Measurements from ENCODE around the gene IFNGR1. TPM values are rescaled to one million over a fixed set of nuclear protein-coding genes. Genes with fewer than 3 reads are reported as not detected.

The IFNGR1 gene
- total and polyA plus RNA-seq, 4 donors, result 60.4 to 136 (median 92.4) TPM

DNA sequence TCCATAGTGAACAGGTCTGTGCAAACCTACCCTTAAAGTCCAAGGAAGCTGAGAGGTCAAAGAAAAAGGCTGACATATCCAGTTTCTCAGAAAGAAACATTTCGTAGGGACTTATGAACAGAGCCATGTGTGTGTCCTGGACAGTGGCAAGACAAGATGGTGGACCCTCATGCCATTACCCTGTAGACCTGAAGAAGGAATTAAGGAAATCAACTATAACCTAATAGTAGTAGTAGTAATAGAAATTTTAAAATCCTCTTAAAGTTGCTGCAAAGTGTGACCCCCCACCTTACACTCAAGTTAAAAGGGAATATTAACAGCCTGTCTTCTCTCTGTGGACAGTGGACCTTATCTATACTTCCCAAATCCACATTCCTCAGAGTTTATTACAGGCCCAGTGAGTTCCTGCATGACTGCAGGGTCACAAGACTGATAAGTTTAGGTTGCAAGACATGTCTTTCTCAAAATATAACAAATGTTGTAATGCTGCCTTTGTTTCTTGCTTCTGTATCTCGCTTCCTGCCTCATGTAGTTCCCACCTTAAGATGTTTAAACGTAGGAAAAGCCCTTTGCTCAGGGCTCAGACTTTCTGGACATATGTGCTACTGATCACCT is 56.4 kb downstream of the IFNGR1 start:
- H3K4me3 ChIP-seq (ENCODE audit: low read depth, low read length), result no peak overlapping the region
- H3K36me3 ChIP-seq (ENCODE audit: control insufficient read depth, insufficient read depth, low read length), result no peaks in the 10 kb centered on the region
- no peaks in the 10 kb centered on the region for H3K4me1 ChIP-seq (ENCODE audit: control insufficient read depth, insufficient read depth, low read length)
- no peaks in the 10 kb centered on the region for H3K27me3 ChIP-seq (ENCODE audit: control insufficient read depth, insufficient read depth, low read length)
- no peaks in the 10 kb centered on the region for H3K9me3 ChIP-seq (ENCODE audit: control insufficient read depth, insufficient read depth, low read length)
- DNase-seq (ENCODE audit: low read depth in 4 of 6, low spot score in 6 of 6), result no peak
- 93% methylated on average over 2 of the region's 3 CpGs for WGBS (ENCODE audit: insufficient coverage)
- no peak overlapping the region for H3K27ac ChIP-seq (ENCODE audit: low read depth, low read length)

DNA sequence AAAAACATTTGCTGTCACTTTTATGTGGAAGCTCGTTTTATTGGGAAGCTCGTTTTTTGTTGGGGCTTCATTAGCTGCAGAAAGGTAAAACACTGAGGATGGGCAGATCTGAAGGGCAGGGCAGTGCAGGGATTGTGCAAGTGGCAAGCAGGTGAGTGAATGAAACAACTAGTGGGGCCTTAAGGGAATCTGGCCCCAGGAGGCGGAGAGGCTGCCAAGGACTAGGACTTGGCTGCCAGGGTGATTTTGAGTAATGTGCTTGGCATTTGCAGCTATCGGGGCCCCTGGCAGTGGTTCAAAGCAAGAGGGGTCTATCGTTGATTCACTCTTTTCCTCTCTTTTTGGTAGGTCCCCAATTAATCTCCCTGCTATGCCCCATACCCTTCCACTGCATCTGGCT is 57.2 kb downstream of the IFNGR1 start:
- WGBS (ENCODE audit: insufficient coverage), result 80% methylated on average over 5 of the region's 5 CpGs
- Histone ChIP-seq H3K9me3 (ENCODE audit: control insufficient read depth, insufficient read depth, low read length) (no peaks in the 10 kb centered on the region), H3K27ac (ENCODE audit: low read depth, low read length) (no peak overlapping the region), H3K4me3 (ENCODE audit: low read depth, low read length) (no peak overlapping the region), H3K27me3 (ENCODE audit: control insufficient read depth, insufficient read depth, low read length) (no peaks in the 10 kb centered on the region), H3K36me3 (ENCODE audit: control insufficient read depth, insufficient read depth, low read length) (no peaks in the 10 kb centered on the region), H3K4me1 (ENCODE audit: control insufficient read depth, insufficient read depth, low read length) (no peaks in the 10 kb centered on the region)
- no peak for DNase-seq (ENCODE audit: low read depth in 4 of 6, low spot score in 6 of 6)

DNA sequence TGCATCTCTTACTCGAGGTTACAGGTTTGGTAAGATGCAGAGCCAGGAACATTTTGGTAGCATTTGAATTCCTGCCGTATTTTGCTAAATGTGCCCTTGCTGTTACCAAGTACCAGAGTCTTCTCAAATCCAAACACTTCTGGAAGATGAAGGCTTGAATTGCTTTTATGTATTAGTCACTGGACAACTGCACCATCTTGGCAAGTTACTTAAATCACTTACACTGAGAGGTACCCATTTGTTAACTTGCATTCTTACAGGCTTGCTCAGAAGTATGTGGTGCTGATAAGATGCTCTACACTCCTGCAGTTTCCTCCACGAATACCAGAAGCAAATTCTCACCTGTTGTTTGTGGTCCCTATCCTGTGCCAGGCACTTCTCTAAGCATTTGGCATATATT is 58.4 kb downstream of the IFNGR1 start:
- no peak overlapping the region for H3K27ac ChIP-seq (ENCODE audit: low read depth, low read length)
- H3K27me3 ChIP-seq (ENCODE audit: control insufficient read depth, insufficient read depth, low read length), result no peaks in the 10 kb centered on the region
- 100% methylated on average over 1 of the region's 3 CpGs for WGBS (ENCODE audit: insufficient coverage)
- H3K4me3 ChIP-seq (ENCODE audit: low read depth, low read length), result no peak overlapping the region
- H3K9me3 ChIP-seq (ENCODE audit: control insufficient read depth, insufficient read depth, low read length), result no peaks in the 10 kb centered on the region
- no peaks in the 10 kb centered on the region for H3K4me1 ChIP-seq (ENCODE audit: control insufficient read depth, insufficient read depth, low read length)
- no peak for DNase-seq (ENCODE audit: low read depth in 4 of 6, low spot score in 6 of 6)
- no peaks in the 10 kb centered on the region for H3K36me3 ChIP-seq (ENCODE audit: control insufficient read depth, insufficient read depth, low read length)

DNA sequence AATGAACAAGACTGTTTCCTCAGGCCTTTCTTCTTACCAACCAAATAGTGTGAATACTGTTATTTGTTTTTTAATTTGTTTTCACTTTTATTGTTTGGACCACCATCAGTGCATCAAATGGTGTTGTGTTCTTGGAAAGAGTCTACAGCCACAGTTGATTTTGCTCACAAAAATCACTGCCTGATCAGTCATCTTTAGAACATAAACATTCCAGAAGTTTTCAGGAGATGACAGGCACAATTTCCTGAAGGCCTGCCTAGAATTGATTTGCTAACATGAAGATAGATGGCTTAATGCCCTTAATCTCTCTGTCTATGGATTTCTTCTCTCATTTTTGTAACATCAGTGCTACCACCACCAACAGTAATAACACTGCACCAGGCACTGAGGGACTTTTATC is 59.3 kb downstream of the IFNGR1 start:
- Histone ChIP-seq H3K27ac (ENCODE audit: low read depth, low read length) (no peak overlapping the region), H3K9me3 (ENCODE audit: control insufficient read depth, insufficient read depth, low read length) (no peaks in the 10 kb centered on the region), H3K4me3 (ENCODE audit: low read depth, low read length) (no peak overlapping the region), H3K36me3 (ENCODE audit: control insufficient read depth, insufficient read depth, low read length) (no peaks in the 10 kb centered on the region), H3K27me3 (ENCODE audit: control insufficient read depth, insufficient read depth, low read length) (no peaks in the 10 kb centered on the region), H3K4me1 (ENCODE audit: control insufficient read depth, insufficient read depth, low read length) (no peaks in the 10 kb centered on the region)
- DNase-seq (ENCODE audit: low read depth in 4 of 6, low spot score in 6 of 6), result no peak

DNA sequence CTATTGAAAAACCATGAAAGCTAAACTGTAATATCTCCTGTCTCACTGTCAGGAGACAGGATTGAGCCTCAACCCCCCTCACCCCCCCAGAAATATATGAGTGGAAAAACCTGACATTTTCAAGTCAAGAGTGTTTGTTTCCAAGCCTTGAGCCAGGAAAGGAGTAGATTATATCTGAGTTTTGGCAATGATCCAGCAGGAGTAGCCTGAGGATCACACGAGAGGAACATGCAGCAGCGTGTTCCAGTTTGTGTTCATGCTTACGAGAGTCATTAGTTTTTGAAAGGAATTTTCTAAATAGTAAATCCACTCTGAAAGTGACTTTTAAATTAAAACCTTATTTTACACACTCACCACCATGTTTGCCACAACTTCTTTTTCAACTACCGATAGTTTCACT is 61.6 kb downstream of the IFNGR1 start:
- Histone ChIP-seq H3K4me1 (ENCODE audit: control insufficient read depth, insufficient read depth, low read length) (no peaks in the 10 kb centered on the region), H3K4me3 (ENCODE audit: low read depth, low read length) (no peak overlapping the region), H3K27ac (ENCODE audit: low read depth, low read length) (no peak overlapping the region), H3K27me3 (ENCODE audit: control insufficient read depth, insufficient read depth, low read length) (no peaks in the 10 kb centered on the region), H3K9me3 (ENCODE audit: control insufficient read depth, insufficient read depth, low read length) (peaks cover 1% of the 10 kb centered on the region), H3K36me3 (ENCODE audit: control insufficient read depth, insufficient read depth, low read length) (no peaks in the 10 kb centered on the region)
- no peak for DNase-seq (ENCODE audit: low read depth in 4 of 6, low spot score in 6 of 6)
- 64% methylated on average over 2 of the region's 4 CpGs for WGBS (ENCODE audit: insufficient coverage)

DNA sequence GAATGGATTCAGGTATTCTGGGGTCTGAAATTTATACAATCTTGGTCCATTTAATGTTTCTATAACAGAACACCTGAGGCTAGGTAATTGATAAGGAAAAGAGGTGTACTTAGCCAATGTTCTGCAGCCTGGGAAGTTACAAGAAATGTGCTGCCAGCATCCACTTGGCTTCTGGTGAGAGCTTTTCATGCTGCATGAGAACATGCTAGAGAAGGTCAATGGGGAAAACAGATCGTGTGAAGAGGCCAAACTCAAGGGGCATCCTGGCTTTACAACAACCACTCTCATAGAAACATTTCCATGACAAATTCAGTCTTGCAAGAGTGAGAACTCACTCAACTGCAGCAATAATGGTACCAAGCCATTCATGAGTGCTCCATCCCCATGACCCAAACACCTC is 62.5 kb downstream of the IFNGR1 start:
- no peak overlapping the region for H3K4me3 ChIP-seq (ENCODE audit: low read depth, low read length)
- H3K27ac ChIP-seq (ENCODE audit: low read depth, low read length), result no peak overlapping the region
- no peaks in the 10 kb centered on the region for H3K4me1 ChIP-seq (ENCODE audit: control insufficient read depth, insufficient read depth, low read length)
- DNase-seq (ENCODE audit: low read depth in 4 of 6, low spot score in 6 of 6), result no peak
- WGBS (ENCODE audit: insufficient coverage), result 100% methylated on average over 1 of the region's 1 CpG
- peaks cover 4% of the 10 kb centered on the region for H3K9me3 ChIP-seq (ENCODE audit: control insufficient read depth, insufficient read depth, low read length)
- H3K27me3 ChIP-seq (ENCODE audit: control insufficient read depth, insufficient read depth, low read length), result no peaks in the 10 kb centered on the region
- no peaks in the 10 kb centered on the region for H3K36me3 ChIP-seq (ENCODE audit: control insufficient read depth, insufficient read depth, low read length)

DNA sequence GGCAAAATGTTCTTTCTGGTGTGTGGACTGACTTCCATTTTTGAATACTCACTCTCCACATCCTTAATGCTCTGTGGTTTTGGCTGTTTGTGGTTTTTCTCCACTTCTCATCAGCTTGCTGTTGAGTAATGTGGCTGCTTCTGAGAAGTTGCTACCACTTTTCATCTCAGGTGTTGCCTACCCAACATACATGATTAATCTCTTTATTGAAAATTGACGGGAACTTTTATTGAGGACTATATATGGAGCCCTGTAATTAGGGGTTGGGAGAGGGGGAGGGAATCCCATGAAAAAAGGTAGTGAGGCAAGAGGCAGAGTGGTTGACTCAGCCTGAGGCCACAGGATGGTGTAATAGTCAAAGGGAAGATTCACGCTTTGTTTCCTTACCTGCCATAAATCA is 63.4 kb downstream of the IFNGR1 start:
- Histone ChIP-seq H3K36me3 (ENCODE audit: control insufficient read depth, insufficient read depth, low read length) (no peaks in the 10 kb centered on the region), H3K4me3 (ENCODE audit: low read depth, low read length) (no peak overlapping the region), H3K9me3 (ENCODE audit: control insufficient read depth, insufficient read depth, low read length) (peaks cover 4% of the 10 kb centered on the region), H3K27ac (ENCODE audit: low read depth, low read length) (no peak overlapping the region), H3K4me1 (ENCODE audit: control insufficient read depth, insufficient read depth, low read length) (no peaks in the 10 kb centered on the region), H3K27me3 (ENCODE audit: control insufficient read depth, insufficient read depth, low read length) (no peaks in the 10 kb centered on the region)
- DNase-seq (ENCODE audit: low read depth in 4 of 6, low spot score in 6 of 6), result no peak
- 100% methylated on average over 1 of the region's 2 CpGs for WGBS (ENCODE audit: insufficient coverage)

DNA sequence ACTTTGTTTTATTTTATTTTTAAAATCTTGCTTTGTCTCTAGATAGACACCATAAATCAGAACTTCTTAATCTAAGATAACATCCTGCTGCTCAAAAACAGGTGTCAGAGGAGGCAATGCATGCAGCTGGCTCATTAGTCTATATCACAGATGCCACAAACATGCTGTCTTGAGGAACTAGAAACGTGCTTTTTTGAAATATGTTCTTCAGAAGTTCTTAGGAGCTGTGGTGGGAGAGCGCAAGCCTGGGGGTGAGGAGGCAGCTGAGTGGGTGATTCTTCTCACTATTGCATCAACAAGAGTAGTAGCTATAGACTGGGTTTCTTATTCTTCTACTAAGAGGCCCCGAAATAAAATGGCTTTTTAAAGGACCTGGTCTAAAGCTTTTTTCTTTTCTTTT is 69.1 kb downstream of the IFNGR1 start:
- DNase-seq (ENCODE audit: low read depth in 4 of 6, low spot score in 6 of 6), result no peak
- WGBS (ENCODE audit: insufficient coverage), result no CpG with 5 or more reads among the region's 3 CpGs
- H3K36me3 ChIP-seq (ENCODE audit: control insufficient read depth, insufficient read depth, low read length), result no peaks in the 10 kb centered on the region
- H3K27me3 ChIP-seq (ENCODE audit: control insufficient read depth, insufficient read depth, low read length), result no peaks in the 10 kb centered on the region
- no peaks in the 10 kb centered on the region for H3K4me1 ChIP-seq (ENCODE audit: control insufficient read depth, insufficient read depth, low read length)
- no peak overlapping the region for H3K27ac ChIP-seq (ENCODE audit: low read depth, low read length)
- no peak overlapping the region for H3K4me3 ChIP-seq (ENCODE audit: low read depth, low read length)
- peaks cover 4% of the 10 kb centered on the region for H3K9me3 ChIP-seq (ENCODE audit: control insufficient read depth, insufficient read depth, low read length)

DNA sequence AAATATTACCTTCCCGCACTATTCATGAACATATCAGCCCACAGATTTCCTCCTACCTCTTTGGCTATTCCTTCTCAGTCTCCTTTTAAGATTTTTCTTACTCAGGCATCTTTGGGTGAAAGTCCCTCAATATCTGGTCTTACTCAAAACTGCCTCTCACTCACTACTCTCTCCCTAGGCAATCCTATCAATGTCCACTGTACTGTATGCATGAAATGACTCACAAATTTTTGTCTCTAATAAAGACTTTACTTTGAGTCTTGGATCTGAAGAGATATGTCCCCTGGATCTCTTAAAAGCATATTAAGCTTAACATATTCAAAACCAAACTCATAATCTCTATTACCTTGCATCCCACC is 70.2 kb downstream of the IFNGR1 start:
- H3K27me3 ChIP-seq (ENCODE audit: control insufficient read depth, insufficient read depth, low read length), result no peaks in the 10 kb centered on the region
- no peak overlapping the region for H3K4me3 ChIP-seq (ENCODE audit: low read depth, low read length)
- H3K9me3 ChIP-seq (ENCODE audit: control insufficient read depth, insufficient read depth, low read length), result peaks cover 4% of the 10 kb centered on the region
- H3K4me1 ChIP-seq (ENCODE audit: control insufficient read depth, insufficient read depth, low read length), result no peaks in the 10 kb centered on the region
- no peaks in the 10 kb centered on the region for H3K36me3 ChIP-seq (ENCODE audit: control insufficient read depth, insufficient read depth, low read length)
- no peak for DNase-seq (ENCODE audit: low read depth in 4 of 6, low spot score in 6 of 6)
- H3K27ac ChIP-seq (ENCODE audit: low read depth, low read length), result no peak overlapping the region
- WGBS (ENCODE audit: insufficient coverage), result 94% methylated on average over 1 of the region's 1 CpG

DNA sequence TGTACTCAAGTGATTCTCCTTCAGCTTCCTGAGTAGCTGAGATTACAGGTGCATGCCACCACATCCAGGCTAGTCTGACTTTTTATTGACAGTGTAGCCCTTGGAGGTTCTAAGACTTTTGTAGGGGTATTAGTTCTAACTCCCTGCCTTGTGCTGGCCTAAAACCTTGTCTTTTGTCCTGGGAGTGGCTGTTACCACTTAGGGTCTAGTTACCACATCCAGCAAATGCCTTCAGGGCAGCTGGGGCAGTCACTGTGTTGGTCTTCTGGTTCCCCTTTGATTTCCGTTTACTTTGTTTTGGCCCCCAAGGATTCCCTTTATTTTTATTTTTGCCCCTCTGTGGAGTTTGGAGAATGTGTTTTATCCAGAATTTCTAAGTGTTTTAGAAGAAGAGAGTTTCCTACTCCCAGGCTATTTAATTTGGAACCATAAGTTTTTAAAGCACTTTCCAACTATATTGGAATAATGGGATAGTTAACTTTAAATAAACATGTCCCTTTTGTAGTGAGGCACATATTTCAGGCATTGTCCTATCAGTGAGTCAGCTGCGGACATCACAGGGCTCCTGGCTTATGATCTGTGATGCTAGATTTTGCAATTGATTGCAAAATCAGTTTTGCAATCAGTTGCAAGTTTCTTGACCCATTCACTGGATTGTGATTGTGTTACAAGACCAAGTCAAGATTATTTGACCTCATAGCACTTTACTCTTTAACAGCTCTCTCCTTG is 70.7 kb downstream of the IFNGR1 start:
- H3K9me3 ChIP-seq (ENCODE audit: control insufficient read depth, insufficient read depth, low read length), result peaks cover 4% of the 10 kb centered on the region
- H3K27me3 ChIP-seq (ENCODE audit: control insufficient read depth, insufficient read depth, low read length), result no peaks in the 10 kb centered on the region
- WGBS (ENCODE audit: insufficient coverage), result no CpG with 5 or more reads among the region's 2 CpGs
- H3K27ac ChIP-seq (ENCODE audit: low read depth, low read length), result no peak overlapping the region
- no peak overlapping the region for H3K4me3 ChIP-seq (ENCODE audit: low read depth, low read length)
- no peak for DNase-seq (ENCODE audit: low read depth in 4 of 6, low spot score in 6 of 6)
- no peaks in the 10 kb centered on the region for H3K4me1 ChIP-seq (ENCODE audit: control insufficient read depth, insufficient read depth, low read length)
- H3K36me3 ChIP-seq (ENCODE audit: control insufficient read depth, insufficient read depth, low read length), result no peaks in the 10 kb centered on the region
